AG20443 (cell line): ENCODE results near the gene VPS13C.
A peak's percentile ranks its signal among the peaks of the same experiment; 100 is the strongest.

Source experiments
- DNase-seq: peaks from one replicate; pipeline ENCODE4 v3.0.0; 2012; ENCODE audit warnings: low spot score, mixed read lengths

The VPS13C gene

DNA sequence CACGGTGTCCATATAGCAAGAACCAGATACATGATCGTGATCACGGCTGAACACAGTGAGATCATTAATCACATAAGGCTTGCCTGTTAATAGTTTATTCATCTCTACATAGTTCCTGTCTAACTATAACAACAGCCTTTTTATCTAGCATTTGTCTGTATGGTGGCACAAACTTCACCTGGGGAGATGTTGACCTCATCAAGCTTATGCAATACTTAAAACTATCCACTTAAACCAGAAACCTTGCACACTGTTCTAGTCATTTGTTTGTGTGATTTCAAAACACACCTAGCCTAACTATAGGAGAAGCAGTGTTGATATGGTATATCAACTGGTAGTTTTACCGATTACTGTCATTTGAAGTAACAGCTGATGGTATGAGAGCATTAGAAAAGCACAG, 124.8 kb downstream of the VPS13C start:
- no peak for DNase-seq

DNA sequence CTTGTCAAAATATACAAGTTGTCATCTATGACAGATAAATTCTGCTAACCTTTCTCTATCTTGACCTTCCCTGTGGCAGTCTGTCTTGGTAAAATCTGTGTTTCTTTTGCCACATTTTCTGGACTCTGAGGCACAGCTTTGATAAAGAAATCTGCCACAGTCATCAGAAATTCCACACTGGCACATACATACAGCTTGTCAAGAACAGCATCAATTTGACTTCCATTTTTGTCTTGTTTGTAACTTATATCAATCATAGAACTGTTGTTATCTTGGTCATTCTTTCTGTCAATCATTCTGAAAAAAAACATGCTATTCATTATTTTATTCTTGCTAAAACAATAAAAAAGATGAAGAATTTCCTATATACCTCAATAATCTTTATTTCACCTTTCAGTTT, 130.8 kb downstream of the VPS13C start:
- no peak for DNase-seq

DNA sequence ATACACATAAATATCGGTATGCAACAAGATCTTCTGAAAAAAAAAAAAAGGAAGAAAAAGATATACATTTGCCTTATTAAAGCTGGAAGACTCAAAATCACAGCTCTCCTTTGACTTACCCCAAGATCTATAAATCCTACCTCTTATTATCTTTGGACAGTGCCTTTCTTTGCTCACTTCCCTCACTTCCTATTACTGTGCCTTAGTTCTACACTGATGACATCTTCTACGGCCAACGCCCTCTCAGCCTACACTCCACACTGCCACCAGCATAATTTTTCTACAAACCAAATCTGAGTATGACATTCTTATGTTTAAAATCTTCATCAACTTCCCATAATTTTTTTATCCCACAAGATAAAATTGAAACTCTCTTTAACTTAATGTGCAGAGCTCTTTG, 137.1 kb downstream of the VPS13C start:
- no peak for DNase-seq

DNA sequence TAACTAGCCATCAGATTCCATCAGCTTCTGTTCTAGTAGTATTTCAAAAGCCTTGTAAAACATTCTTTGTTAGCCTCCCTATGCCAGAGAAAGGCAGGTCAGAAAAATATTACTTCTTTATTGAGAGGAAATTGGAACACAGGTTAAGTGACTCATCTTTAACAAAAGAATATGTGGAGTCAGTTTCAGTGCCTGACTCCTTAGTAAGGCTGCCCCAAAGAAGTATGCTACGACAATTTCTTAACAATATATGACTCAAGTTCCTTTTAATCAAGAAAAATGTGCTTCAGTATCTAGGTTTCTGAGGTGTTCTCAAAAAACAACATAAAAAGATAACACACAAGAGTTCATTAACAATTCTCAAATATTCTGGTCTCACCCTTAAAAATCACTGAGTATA, 139.2 kb downstream of the VPS13C start:
- no peak for DNase-seq

DNA sequence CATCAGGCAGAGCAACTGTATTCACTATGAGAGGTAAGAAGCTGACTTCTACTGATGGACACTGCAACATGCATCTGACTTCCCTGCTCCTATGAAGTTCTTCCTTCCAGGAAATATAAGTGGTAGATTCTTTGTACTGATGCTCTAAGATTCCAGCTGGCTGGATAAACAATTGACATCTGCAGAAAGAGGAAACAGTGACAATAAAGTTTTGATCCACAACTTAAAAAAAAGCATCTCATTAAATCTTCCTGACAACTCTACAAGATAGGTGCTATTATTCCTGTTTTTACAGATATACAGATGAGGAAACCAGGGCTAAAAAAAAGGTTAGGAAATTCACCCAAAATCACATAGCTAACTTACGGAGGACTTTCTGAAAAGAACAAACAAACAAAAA, 142.8 kb downstream of the VPS13C start:
- DNase-seq = no peak

DNA sequence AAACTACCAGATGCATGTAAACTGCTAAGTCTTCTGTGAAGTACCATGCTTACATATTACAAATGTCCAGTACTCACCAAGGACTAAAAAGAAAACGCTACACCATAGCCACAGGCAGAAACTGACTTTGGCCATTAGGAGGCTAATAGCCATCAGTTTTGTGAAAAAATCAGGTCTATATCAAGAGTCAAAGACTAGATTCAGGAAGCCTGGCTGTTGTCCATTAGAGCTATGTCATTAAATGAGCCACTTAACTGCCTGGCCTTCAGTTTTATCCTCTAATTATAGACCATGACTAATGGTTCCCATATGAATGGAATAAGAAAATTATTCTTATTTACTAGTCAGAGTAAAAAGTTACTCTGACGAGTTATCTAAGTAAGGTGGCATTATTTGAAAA, 144.1 kb downstream of the VPS13C start:
- DNase-seq = peak; percentile 30

DNA sequence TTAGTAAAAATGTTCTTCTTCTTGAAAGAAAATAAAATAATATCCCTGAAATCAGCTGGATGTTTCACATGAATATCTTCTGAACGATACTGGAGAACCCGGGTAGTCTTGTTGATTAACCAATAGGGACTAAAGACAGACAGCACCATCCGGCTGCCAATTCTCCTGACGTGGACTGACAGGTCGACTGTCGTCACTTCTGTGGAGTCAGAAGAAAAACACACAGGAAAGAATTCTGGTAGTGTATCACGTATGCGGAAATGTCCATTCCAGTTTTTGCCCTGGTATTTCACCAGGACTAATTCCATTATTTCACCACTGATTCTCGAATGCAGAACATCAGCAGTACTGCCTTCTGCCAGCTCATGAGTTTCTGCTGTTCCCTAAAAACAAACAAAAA, 144.6 kb downstream of the VPS13C start:
- no peak for DNase-seq

DNA sequence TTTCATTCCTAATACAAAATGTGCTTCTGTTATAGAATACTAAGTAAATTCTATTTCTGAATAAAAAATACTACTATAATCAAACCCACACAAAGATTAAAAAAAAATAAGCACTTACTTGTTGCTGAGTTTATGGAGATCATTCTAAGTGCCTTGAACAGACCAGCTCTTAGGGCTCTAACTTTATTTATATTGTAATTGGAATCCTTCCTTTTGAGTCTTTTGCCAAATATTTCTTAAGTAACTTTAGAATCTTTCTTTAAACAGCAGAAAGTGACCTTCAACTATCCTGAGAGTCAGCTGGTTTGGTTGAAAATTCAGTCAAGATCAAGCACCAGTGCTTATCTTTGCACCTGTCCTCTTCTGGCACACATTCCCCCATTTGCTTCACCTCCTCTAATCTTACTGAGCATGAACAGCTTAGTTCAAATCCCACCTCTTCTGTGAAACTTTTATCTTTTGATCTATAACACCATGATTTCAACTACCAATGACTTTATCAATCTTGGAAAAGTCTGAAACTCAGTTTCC, 149.3 kb downstream of the VPS13C start:
- DNase-seq = no peak

DNA sequence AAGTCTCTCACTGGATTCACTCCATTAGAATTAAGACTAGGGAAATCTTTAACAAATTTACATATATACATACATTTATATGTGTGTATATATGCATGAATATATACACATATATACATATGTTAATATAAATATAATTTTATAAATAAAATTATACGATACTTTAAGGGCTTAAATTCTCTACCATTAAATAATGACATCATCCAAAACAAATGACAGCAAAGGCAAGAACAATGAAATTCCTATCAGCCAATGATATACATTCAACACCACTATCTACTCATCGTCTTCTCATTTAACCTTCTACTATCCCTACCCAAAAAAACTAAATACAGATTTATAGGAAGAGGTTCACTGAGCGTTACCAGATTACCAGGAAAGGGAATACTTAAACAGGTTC, 152.0 kb downstream of the VPS13C start:
- DNase-seq = no peak

DNA sequence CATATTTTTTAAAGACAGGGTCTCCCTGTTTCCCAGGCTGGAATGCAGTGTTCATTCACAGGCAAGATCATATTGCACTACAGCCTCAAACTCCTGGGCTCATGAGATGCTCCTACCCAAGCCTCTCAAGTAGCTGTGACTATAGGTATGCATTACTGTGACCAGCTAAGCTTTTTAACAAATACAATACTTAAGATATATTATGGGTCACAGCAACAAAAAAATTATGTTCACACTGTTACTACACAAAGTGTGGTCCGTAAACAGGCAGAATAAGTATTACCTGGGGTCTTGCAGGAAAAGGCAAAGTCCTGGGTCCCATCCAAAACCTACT, 152.5 kb downstream of the VPS13C start:
- no peak for DNase-seq

DNA sequence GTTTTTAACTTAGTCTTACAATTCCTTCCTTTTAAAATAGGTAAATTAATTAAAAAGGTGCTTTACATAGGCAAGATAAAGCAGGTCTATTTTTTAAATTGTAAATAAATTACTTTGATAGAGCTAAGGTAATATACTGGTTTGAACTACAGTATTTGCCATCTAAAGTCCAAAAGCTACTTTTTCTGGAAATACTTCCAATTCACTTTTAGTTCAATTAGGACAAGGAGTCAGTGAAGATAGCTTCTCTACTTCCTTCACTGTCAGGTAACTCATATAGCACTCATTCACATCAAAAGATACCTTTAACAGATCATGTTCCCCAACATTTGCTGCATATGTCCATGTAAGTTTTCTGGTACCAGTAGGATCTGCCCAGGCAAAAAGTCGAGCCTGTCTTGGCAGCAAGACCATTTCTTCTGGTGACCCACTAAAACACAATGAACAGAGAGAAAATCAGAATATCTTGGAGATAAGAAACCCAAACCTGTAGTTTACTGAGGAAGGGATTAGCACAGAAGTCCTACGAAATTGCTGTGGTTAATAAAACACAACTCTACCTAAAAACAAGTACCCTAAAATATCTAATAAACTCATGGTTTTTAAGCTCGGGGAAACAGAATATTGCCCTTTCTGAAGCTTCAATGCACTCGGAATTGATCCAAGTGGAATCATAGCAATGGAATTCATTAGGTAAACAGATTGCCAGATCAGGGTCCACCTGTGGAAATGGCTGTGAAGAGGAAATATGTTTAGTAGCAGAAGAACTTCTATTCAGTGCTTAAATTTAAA, 153.1 kb downstream of the VPS13C start:
- no peak for DNase-seq

DNA sequence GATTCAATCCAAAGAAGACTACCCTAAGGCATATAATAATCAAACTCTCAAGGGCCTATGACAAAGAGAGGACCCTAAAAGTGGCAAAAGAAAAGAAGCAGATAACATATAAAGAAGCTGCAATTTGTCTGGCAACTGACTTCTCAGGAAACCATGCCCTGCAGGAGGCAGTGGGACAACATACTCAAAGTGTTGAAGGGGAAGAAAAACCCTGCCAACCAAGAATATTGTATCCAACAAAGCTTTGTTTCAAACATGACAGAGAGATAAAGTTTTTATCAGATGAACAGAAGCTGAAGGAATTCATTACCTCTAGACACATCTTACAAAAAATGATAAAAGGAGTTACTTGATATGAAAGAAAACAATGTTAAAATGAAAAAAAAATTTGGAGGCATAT, 167.1 kb downstream of the VPS13C start:
- no peak for DNase-seq

DNA sequence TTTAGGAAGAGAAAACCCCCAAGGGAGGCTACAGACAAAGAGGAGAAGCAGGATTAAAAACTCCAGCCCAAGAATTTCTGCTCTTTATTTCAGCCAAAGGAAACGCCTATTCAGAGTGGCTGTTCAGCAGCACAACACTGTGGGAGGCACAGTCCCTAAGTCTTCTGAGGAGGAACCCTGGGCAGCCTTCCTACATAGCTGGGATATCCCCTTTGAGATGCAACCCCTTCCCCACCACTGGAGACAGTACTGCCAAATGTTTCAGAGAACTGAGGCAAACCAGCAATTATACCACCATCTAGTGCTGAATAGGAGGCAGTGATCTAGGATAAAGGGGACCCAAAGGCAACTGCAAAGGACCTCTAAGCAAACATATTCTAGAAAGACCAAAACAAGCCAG, 168.1 kb downstream of the VPS13C start:
- no peak for DNase-seq

DNA sequence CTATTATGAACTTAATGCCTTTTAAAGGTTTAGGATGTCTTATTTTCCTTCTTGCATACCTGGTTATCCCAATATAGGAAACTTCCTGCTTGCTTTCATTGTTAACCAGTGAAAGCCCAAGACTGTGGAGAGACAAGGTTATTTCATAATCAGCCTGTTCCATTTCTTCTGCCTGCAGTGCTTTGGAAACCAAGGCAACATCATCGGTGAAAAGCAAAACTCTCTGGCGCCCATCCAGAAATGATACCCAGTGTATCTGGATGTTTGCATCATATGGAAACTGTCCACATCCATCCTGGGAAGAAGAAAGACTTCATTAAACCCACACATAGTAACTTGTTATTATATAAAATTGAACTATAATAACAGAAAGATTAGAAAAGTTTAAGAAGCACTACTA, 170.1 kb downstream of the VPS13C start:
- DNase-seq = no peak

DNA sequence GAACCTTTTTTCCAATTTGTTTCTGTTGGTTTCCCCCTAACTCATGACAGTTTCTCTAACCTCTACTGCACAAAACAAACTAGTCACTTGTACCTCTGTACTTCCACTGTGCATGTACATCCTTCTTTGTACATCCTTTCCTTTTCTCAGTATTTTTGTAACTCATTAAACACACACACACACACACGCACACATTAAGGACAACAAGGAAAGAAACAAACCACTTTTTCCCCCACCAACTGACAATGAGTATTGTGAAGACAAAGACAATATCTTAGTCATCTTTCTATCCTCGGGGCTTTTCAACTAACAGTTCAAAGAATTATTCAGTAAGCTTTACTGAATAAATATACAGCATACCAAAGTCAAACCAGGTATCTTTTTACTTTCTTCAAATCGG, 170.5 kb downstream of the VPS13C start:
- no peak for DNase-seq

DNA sequence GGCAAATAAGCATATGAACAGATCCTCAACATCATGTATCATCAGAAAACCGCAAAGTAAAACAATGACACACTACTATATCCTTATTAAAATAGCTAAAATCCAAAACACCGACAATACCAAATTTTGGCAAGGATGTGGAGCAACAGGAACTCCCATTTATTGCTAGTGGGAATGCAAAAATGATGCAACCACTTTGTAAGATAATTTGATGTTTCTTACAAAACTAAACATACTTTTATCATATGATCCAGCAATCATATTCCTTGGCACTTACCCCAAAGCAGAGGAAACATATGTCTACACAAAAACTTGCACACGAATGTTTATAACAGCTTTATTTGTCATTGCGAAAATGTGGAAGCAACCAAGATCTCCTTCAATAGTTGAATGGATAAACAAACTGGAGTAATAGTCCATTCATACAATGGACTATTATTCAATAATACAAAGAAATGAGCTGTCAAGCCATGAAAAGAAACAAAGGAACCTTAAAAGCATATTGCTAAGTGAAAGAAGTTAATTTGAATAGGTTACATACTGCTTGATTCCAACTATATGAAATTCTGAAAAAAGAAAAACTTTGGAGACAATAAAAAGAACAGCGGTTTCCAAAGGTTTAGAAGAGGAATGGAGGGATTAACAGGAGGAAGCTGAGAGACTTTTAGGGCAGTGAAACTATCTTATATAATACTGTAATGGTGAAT, 172.0 kb downstream of the VPS13C start:
- no peak for DNase-seq

DNA sequence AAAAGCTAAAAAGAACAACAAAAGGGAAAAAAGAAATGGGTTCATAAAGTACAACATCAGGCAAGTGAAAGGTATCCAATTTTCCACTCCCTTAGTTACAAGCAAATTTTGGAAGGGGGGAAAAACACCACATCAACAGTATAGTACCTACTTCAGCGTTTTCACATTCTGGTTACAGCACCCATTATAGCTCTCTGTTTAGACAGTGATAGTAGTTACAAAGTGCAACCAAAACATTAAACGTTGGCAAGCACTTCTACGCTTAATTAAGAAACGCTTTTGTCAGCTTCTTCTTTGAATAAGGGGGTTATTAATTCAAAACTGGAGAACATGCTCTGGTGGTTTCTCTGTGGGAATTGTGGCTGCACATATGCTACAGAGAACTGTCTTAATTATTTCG, 180.2 kb downstream of the VPS13C start:
- DNase-seq = no peak

DNA sequence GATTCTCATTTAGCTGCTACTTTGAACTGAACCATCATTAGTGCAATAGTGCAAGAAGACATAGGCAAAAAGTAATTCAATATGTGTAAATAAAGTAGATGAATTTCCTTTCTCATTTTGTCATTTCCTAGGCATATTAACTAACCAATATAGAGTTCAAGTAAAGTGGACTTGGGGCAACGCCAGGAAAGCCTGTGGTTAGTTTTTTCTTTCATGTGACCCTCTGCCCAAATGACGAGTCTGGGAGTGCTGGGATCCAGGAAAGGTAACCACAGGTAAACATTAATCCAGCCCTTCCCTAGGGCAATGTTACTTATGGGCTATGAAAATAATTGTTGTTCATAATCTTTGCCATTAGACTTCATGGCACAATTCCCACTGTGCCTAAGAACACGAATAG, 181.0 kb downstream of the VPS13C start:
- DNase-seq = no peak

DNA sequence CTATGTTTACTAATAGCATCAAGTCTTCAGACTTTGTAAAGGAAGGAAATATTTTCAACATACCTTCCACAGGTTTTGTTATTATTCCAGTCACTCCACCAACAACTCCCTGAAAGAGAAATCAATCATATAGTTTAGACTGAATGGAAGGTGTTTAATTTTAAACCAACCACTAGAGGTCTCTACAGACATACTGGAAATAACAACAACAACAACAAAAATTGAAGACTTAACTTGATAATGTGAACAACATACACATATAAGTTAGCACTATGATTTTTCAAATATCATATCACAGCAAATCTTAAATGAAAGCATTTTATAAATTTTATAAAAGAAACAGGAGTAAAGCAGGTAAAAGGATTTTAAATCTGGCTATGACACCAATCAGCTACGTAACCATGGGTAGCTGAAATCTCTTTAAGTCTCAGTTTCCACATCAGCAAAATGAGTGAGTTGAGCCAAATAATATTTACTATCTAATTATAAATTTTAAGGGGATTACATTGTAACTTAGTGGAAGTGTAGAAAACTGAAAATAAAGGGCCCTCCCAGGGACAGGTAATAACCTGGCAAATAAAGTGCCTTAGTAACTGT, 188.2 kb downstream of the VPS13C start:
- DNase-seq = peak; percentile 21

DNA sequence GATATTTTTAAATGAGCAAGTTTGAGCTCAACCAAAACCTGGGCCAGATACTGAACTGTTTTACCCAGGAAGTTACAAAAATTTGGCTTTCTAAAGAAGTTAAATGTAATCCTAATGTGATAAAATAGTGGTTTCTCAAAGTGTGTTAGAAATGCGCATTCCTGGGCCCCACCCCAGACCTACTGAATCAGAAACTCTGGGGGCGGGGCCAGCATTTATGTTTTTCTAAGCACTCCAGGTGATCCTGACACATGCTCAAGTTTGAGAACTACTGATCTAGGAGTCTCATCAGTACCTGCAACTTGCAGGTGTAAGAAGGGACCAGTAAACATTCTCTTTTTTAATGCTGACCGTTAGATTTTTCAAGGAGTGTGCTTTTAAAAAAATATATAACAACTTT, 190.6 kb downstream of the VPS13C start:
- DNase-seq = no peak

DNA sequence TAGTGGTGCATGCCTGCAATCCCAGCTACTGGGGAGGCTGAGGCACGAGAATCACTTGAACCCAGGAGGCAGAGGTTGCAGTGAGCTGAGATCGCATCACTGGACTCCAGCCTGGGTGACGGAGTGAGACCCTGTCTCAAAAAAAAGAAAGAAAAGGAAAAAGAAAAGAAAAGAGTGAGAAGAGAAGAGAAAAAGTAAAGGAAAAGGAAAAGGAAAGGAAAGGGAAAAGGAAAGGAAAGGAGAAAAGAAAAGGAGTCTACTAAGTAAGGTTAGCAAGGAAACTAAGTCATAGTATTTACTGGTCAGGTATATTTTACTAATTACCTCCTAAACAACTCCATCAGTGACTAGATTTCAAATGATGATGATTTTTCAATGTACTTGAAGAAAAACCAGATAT, 198.3 kb downstream of the VPS13C start:
- no peak for DNase-seq

DNA sequence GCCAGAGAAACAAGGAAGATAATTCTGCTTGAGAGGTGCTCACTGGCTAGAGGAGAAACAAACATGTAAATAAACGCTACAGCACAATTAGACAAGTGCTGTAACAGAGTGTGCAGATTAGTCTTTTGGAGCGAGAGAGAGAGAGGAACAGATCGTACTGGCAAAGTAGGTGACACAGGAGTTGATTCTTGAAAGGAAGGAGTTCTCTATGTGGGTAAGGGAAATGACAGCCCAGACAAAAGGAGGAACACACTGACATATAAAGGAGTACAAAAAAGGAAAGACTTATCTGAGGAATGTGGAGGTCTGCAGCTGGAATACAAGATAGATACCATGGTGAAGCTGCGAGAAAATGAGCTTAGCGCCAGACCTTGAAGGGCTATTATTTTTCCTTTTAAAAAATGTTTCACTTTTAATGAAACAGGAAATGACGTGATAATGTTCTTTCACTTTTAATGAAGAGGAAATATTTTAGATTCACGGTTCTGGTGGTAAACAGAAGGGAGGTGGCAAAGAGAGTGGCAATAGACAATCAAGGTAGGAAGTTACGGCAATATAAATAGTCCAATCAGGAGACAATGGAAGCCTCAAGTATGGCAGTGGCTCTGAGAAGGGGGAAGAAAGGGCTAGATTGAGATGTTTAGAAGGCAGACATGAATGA, 202.9 kb downstream of the VPS13C start:
- DNase-seq = no peak

DNA sequence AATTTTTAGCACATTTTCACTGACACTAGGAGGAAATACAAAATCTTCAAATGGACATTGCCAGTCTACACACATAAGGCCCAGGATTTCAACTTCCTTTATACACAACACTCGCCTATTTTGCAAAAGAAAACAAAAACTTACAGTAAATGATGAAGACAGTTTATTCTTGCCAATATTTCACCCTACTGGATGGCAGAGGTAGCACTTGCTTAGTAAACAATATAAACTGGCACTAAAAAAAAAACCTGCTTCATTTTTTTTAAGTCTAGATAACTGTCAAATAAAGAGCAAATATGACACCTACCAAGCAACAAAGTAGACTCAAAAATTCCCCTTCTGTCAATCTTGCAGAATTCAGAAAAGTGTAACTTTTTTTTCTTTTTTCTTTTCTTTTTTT, 204.0 kb downstream of the VPS13C start:
- no peak for DNase-seq
